Measurements from ENCODE around the gene FOS.
"Not testable (repeated sequence)": the region's sequence is repeated elsewhere in the genome, so short reads cannot be mapped to it uniquely, and the experiment has no call there.

FOS gene

DNA sequence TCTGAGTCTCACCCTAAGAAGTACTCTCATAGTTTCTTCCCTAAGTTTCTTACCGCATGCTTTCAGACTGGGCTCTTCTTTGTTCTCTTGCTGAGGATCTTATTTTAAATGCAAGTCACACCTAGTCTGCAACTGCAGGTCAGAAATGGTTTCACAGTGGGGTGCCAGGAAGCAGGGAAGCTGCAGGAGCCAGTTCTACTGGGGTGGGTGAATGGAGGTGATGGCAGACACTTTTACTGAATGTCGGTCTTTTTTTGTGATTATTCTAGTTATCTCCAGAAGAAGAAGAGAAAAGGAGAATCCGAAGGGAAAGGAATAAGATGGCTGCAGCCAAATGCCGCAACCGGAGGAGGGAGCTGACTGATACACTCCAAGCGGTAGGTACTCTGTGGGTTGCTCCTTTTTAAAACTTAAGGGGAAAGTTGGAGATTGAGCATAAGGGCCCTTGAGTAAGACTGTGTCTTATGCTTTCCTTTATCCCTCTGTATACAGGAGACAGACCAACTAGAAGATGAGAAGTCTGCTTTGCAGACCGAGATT is 1.7 kb downstream of the FOS start:
- TF ChIP-seq, protein P1, sequence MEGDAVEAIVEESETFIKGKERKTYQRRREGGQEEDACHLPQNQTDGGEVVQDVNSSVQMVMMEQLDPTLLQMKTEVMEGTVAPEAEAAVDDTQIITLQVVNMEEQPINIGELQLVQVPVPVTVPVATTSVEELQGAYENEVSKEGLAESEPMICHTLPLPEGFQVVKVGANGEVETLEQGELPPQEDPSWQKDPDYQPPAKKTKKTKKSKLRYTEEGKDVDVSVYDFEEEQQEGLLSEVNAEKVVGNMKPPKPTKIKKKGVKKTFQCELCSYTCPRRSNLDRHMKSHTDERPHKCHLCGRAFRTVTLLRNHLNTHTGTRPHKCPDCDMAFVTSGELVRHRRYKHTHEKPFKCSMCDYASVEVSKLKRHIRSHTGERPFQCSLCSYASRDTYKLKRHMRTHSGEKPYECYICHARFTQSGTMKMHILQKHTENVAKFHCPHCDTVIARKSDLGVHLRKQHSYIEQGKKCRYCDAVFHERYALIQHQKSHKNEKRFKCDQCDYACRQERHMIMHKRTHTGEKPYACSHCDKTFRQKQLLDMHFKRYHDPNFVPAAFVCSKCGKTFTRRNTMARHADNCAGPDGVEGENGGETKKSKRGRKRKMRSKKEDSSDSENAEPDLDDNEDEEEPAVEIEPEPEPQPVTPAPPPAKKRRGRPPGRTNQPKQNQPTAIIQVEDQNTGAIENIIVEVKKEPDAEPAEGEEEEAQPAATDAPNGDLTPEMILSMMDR (IDR thresholded peaks at IDR 0.05; ENCODE audit: extremely low read depth, insufficient read depth, missing control alignments): no peak
- DNase-seq (ENCODE audit: low spot score): no peak
- in situ Hi-C loops (cut with MboI; ENCODE audit: low pct_unique_long_range_greater_than_20kb, low sequenced_read_pairs, unreplicated experiment): no loop called here

DNA sequence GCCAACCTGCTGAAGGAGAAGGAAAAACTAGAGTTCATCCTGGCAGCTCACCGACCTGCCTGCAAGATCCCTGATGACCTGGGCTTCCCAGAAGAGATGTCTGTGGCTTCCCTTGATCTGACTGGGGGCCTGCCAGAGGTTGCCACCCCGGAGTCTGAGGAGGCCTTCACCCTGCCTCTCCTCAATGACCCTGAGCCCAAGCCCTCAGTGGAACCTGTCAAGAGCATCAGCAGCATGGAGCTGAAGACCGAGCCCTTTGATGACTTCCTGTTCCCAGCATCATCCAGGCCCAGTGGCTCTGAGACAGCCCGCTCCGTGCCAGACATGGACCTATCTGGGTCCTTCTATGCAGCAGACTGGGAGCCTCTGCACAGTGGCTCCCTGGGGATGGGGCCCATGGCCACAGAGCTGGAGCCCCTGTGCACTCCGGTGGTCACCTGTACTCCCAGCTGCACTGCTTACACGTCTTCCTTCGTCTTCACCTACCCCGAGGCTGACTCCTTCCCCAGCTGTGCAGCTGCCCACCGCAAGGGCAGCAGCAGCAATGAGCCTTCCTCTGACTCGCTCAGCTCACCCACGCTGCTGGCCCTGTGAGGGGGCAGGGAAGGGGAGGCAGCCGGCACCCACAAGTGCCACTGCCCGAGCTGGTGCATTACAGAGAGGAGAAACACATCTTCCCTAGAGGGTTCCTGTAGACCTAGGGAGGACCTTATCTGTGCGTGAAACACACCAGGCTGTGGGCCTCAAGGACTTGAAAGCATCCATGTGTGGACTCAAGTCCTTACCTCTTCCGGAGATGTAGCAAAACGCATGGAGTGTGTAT is 2.4 kb downstream of the FOS start:
- in situ Hi-C loops (cut with MboI; ENCODE audit: low pct_unique_long_range_greater_than_20kb, low sequenced_read_pairs, unreplicated experiment): no loop called here
- TF ChIP-seq, protein P1 (IDR thresholded peaks at IDR 0.05; ENCODE audit: extremely low read depth, insufficient read depth, missing control alignments): no peak
- DNase-seq (ENCODE audit: low spot score): no peak

DNA sequence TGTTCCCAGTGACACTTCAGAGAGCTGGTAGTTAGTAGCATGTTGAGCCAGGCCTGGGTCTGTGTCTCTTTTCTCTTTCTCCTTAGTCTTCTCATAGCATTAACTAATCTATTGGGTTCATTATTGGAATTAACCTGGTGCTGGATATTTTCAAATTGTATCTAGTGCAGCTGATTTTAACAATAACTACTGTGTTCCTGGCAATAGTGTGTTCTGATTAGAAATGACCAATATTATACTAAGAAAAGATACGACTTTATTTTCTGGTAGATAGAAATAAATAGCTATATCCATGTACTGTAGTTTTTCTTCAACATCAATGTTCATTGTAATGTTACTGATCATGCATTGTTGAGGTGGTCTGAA is 3.0 kb downstream of the FOS start:
- DNase-seq (ENCODE audit: low spot score): no peak
- in situ Hi-C loops (cut with MboI; ENCODE audit: low pct_unique_long_range_greater_than_20kb, low sequenced_read_pairs, unreplicated experiment): no loop called here
- TF ChIP-seq, protein P1 (IDR thresholded peaks at IDR 0.05; ENCODE audit: extremely low read depth, insufficient read depth, missing control alignments): no peak

DNA sequence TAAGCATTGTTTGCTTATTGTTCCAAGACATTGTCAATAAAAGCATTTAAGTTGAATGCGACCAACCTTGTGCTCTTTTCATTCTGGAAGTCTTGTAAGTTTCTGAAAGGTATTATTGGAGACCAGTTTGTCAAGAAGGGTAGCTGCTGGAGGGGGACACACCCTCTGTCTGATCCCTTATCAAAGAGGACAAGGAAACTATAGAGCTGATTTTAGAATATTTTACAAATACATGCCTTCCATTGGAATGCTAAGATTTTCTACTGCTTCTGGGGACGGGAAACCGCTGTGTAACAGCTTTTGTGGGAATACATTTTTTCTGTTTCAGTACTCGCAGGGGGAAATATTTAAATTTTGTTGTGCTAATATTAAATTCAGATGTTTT is 3.5 kb downstream of the FOS start:
- TF ChIP-seq, protein P1 (IDR thresholded peaks at IDR 0.05; ENCODE audit: extremely low read depth, insufficient read depth, missing control alignments): no peak
- no peak for DNase-seq (ENCODE audit: low spot score)
- in situ Hi-C loops (cut with MboI; ENCODE audit: low pct_unique_long_range_greater_than_20kb, low sequenced_read_pairs, unreplicated experiment): no loop called here

DNA sequence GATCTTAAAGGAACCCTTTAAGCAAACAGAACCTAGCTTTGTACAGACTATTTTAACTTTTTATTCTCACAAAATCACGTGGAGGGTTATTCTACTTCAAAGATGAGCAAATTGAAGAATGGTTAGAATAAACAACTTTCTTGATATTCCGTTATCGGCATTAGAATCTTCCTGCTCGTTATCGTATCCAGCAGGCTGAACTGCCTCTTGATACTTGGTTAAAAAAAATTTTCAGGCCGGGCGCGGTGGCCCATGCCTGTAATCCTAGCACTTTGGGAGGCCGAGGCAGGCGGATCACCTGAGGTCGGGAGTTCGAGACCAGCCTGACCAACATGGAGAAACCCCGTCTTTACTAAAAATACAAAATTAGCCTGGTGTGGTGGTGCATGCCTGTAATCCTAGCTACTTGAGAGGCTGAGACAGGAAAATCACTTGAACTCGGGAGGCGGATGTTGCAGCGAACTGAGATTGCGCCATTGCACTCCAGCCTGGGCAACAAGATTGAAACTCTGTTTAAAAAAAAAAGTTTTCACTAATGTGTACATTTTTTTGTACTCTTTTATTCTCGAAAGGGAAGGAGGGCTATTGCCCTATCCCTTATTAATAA is 4.0 kb downstream of the FOS start:
- in situ Hi-C loops (cut with MboI; ENCODE audit: low pct_unique_long_range_greater_than_20kb, low sequenced_read_pairs, unreplicated experiment); DNase-seq (ENCODE audit: low spot score): not testable (repeated sequence)

DNA sequence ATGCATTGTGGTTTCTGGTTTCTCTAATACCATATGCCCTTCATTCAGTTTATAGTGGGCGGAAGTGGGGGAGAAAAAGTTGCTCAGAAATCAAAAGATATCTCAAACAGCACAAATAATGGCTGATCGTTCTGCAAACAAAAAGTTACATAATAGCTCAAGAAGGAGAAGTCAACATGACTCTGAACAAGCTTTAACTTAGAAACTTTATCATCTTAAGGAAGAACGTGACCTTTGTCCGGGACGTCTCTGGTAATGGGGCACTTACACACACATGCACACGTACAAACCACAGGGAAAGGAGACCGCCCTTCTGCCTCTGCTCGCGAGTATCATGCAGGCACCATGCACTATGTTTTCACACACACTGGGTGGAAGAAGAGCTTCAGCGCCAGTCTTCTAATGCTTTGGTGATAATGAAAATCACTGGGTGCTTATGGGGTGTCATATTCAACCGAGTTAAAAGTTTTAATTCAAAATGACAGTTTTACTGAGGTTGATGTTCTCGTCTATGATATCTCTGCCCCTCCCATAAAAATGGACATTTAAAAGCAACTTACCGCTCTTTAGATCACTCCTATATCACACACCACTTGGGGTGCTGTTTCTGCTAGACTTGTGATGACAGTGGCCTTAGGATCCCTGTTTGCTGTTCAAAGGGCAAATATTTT is 4.7 kb downstream of the FOS start:
- in situ Hi-C loops (cut with MboI; ENCODE audit: low pct_unique_long_range_greater_than_20kb, low sequenced_read_pairs, unreplicated experiment): no loop called here
- TF ChIP-seq, protein P1 (IDR thresholded peaks at IDR 0.05; ENCODE audit: extremely low read depth, insufficient read depth, missing control alignments): no peak
- no peak for DNase-seq (ENCODE audit: low spot score)

Measured in GM13977 (cell line).